22Rv1 (cell line): ENCODE results near the gene RBM24.

ENCODE experiments used
- ZFX ChIP-seq: fragments of 450-650 bp; IDR thresholded peaks from 2 replicates; pipeline ENCODE4 v1.6.1; 2017; ENCODE audit warnings: antibody characterized with exemption, borderline replicate concordance
- TF ChIP-seq, protein P1 (sequence below): fragments of 450-650 bp; IDR thresholded peaks from 2 replicates; pipeline ENCODE4 v1.5.1; 2017; ENCODE audit warnings: mild to moderate bottlenecking

DNA sequence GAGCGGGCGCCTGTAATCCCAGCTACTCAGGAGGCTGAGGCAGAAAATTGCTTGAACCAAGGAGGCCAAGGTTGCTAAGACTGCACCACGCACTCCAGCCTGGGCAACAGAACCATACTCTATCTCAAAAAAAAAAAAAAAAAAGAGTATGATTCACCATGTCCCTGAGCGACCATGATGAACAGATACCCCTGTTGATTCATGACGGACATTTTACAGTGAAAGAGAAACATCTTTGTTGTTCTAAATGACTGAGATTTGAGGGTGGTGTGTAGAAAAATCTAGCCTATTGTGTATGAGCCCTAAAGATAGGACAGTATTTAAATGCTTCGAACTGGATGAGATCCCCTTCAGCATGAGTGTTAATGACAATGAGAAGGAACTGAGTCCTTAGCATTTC lies 32.8 kb downstream of the RBM24 start:
- TF ChIP-seq, protein P1, sequence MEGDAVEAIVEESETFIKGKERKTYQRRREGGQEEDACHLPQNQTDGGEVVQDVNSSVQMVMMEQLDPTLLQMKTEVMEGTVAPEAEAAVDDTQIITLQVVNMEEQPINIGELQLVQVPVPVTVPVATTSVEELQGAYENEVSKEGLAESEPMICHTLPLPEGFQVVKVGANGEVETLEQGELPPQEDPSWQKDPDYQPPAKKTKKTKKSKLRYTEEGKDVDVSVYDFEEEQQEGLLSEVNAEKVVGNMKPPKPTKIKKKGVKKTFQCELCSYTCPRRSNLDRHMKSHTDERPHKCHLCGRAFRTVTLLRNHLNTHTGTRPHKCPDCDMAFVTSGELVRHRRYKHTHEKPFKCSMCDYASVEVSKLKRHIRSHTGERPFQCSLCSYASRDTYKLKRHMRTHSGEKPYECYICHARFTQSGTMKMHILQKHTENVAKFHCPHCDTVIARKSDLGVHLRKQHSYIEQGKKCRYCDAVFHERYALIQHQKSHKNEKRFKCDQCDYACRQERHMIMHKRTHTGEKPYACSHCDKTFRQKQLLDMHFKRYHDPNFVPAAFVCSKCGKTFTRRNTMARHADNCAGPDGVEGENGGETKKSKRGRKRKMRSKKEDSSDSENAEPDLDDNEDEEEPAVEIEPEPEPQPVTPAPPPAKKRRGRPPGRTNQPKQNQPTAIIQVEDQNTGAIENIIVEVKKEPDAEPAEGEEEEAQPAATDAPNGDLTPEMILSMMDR: no peak
- no peak for TF ChIP-seq ZFX
